ENCODE data around the gene BIRC6. TPM values are rescaled to one million over a fixed set of nuclear protein-coding genes. Genes with fewer than 3 reads are reported as not detected.

The BIRC6 gene
- total and polyA plus RNA-seq, 2 of the 8 experiments (the other 6 are each of a cell fraction or from before 2014, with no cell fraction given): 32.5 to 69.5 TPM

DNA sequence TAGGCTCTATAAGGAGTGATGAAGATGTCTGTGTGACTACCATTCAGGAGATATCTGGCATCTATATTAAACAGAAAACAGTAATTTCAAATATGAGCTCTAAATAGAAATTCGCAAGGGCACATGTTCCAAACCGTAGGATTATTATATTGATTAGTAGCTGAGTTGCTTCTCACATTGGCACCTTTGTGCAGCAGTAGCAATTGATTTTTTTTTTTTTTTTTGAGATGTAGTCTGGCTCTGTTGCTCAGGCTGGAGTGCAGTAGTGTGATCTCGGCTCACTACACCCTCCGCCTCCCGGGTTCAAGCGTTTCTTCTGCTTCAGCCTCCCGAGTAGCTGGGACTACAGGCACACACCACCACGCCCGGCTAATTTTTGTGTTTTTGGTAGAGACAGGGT, 12.4 kb downstream of the BIRC6 start:
- no peak overlapping the region for H3K4ac ChIP-seq (replicated peaks; ENCODE audit: insufficient read length, low read depth, low read length)
- no peak overlapping the region for H3K56ac ChIP-seq (replicated peaks; ENCODE audit: insufficient read length, low read depth, low read length)
- H3K18ac ChIP-seq (ENCODE audit: extremely low read depth, low read length): no peak overlapping the region
- DNase-seq (ENCODE audit: low read depth in 1 of 2, low spot score in 2 of 2): no peak
- H4K5ac ChIP-seq (ENCODE audit: insufficient read length, low read depth, low read length): no peak overlapping the region
- H3K4me1 ChIP-seq (replicated peaks in 1 of 4; ENCODE audit: control insufficient read depth in 3 of 4, insufficient read depth in 4 of 4, low read length in 3 of 4): no peaks in the 10 kb centered on the region; a peak in 1 of 7 replicates
- H3K4me3 ChIP-seq (ENCODE audit: extremely low read depth in 1 of 4, insufficient read depth in 2 of 4, low read depth in 3 of 4, low read length in 4 of 4): no peak overlapping the region
- no peak overlapping the region for H2AK5ac ChIP-seq (ENCODE audit: low read depth, low read length)
- no peak for TF ChIP-seq SIX5 (IDR thresholded peaks at IDR 0.05; ENCODE audit: low read depth, low read length)
- no peak for TF ChIP-seq GABPA (IDR thresholded peaks at IDR 0.05; ENCODE audit: borderline replicate concordance, insufficient read depth, low read length)
- TF ChIP-seq SP2 (IDR thresholded peaks at IDR 0.05; ENCODE audit: low read length): no peak
- H2BK12ac ChIP-seq (ENCODE audit: low read depth, low read length): no peak overlapping the region
- H3K9me3 ChIP-seq (ENCODE audit: insufficient read depth in 2 of 2, low read depth in 1 of 2, low read length in 1 of 2): no peaks in the 10 kb centered on the region
- 96% methylated on average over 9 of the region's 9 CpGs; no CpG with 5 or more reads in 1 of the 2 experiments for WGBS, 2 experiments (ENCODE audit: extremely low coverage in 1 of 2, insufficient coverage in 1 of 2, insufficient read length in 1 of 2, insufficient replicate concordance in 2 of 2, low coverage in 1 of 2, low lambda C conversion rate in 2 of 2, missing lambda C conversion rate in 1 of 2)
- H3K9ac ChIP-seq (replicated peaks in 1 of 4; ENCODE audit: extremely low read depth in 1 of 4, low read depth in 3 of 4, low read length in 3 of 4): no peak overlapping the region
- no peak overlapping the region for H3K4me2 ChIP-seq (ENCODE audit: insufficient read depth in 1 of 2, low read depth in 2 of 2, low read length in 2 of 2)
- H2BK20ac ChIP-seq (ENCODE audit: low read length): no peak overlapping the region
- no peak overlapping the region for H2BK15ac ChIP-seq (ENCODE audit: low read length)
- no peak overlapping the region for H2AFZ ChIP-seq (ENCODE audit: low read length)
- peaks cover 4 to 5% of the 10 kb centered on the region in 2 experiments for H4K20me1 ChIP-seq (replicated peaks in 1 of 2; ENCODE audit: control insufficient read depth in 1 of 2, insufficient read depth in 2 of 2, low read length in 2 of 2)
- peaks cover 31 to 99% of the 10 kb centered on the region in 2 experiments for H3K79me2 ChIP-seq (ENCODE audit: control insufficient read depth in 1 of 2, insufficient read depth in 2 of 2, low read length in 2 of 2)
- no peak overlapping the region for H3K27ac ChIP-seq (ENCODE audit: low read depth, low read length)
- H4K91ac ChIP-seq (replicated peaks; ENCODE audit: insufficient read length, low read length): no peak overlapping the region
- H3K23me2 ChIP-seq (ENCODE audit: low read depth, low read length): no peaks in the 10 kb centered on the region
- no peak for FAIRE-seq
- CTCF ChIA-PET (ENCODE audit: partially characterized antibody): interaction anchor here (0.6 to 0.9 kb wide), 3 partner anchors 8 to 1633 kb away, joined by 3 read pairs; no protein-coding TSS in a partner anchor
- H3K79me1 ChIP-seq (ENCODE audit: low read depth, low read length): no peaks in the 10 kb centered on the region; the same call in 1 of the 2 replicates
- no peak overlapping the region for H2BK120ac ChIP-seq (replicated peaks; ENCODE audit: low read depth, low read length)
- no peak overlapping the region for H3K14ac ChIP-seq (ENCODE audit: insufficient read length)
- POLR2A ChIA-PET (ENCODE audit: partially characterized antibody): interaction anchor here (0.6 to 1.5 kb wide), 2 partner anchors 87 to 217 kb away, joined by 3 to 4 read pairs; no protein-coding TSS in a partner anchor
- no peaks in the 10 kb centered on the region for H3K27me3 ChIP-seq (replicated peaks in 1 of 4; ENCODE audit: control insufficient read depth in 3 of 4, extremely low read depth in 1 of 4, insufficient read depth in 3 of 4, low read length in 3 of 4)
- H3K36me3 ChIP-seq (ENCODE audit: control insufficient read depth in 2 of 4, insufficient read depth in 4 of 4, low read length in 3 of 4): no peaks in the 10 kb centered on the region
- no peak overlapping the region for H4K8ac ChIP-seq (ENCODE audit: extremely low read depth, insufficient read depth, low read length)
- no peak overlapping the region for H3K23ac ChIP-seq (ENCODE audit: insufficient read length)
- H2BK5ac ChIP-seq (ENCODE audit: low read depth, low read length): no peak overlapping the region

Data from H1 (cell line).